HG02943 (cell line): Measurements from ENCODE around the gene LTK.
A peak's percentile ranks its signal among the peaks of the same experiment; 100 is the strongest.

Source experiments
- ATAC-seq: cut with Tn5 transposase; IDR thresholded peaks from one replicate; pipeline ENCODE4 v1.9.1; 2021; ENCODE audit warnings: mild to moderate bottlenecking, low read depth, moderate library complexity; ENCODE audit not compliant: unreplicated experiment

LTK gene

DNA sequence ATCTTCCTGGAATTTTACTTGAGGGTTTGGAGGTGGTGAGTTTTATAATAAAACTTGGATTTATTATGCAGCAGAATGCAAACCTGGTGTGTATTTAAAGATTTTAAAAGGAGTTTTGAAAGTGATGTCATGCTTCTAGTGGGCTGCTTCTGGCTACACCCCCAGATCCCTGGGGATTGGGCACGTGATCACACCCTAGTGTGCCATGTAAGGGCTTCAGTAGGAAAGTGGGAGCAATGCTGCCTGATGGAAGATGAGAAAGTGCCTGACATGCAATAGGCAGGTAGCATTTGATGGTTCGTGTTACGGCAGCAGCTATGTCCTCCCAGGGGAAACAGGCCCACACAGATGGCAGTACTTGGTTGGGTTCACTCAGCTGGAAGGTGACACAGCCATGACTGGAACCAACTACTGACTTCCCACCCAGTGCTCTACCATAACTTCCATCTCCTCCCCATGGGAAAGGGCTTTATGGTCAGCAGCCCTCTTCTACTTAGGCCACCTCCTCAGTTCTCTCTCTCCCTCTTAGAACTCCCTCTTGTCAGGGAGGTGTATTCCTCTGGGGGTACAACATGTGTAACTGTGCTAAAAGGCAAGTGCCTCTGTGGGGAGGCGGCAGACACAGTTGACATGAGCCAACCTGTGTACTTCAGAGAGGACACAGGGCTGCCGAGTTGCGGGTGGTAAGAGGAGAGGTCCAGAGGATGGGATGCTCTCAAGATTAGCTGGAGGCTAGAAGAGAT is 14.3 kb downstream of the LTK start:
- no peak for ATAC-seq

DNA sequence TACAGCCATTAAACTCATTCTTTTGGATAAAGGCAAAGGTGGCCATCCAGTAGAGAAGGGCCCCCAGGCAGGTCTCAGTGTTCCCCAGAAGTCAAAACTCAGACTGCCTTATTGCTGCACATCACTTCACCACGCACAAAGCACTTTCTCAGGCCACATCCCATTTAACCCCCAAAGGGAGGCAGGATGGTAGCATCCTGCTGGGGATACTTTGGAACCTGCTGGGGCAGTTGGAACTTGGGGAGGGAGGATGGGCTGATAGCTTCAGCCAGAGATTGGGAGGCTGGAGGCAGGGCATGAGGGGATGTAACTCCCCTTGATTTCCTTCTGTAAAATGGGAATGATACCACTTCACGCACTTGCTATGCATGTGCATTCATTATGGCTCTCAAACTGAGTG is 15.0 kb downstream of the LTK start:
- no peak for ATAC-seq

- no peak for ATAC-seq
Measured at GRCh38 chr15:41495736-41496599, 17.7 kb downstream of the LTK start.

- ATAC-seq = no peak
Measured at GRCh38 chr15:41494922-41495735, 18.5 kb downstream of the LTK start.

DNA sequence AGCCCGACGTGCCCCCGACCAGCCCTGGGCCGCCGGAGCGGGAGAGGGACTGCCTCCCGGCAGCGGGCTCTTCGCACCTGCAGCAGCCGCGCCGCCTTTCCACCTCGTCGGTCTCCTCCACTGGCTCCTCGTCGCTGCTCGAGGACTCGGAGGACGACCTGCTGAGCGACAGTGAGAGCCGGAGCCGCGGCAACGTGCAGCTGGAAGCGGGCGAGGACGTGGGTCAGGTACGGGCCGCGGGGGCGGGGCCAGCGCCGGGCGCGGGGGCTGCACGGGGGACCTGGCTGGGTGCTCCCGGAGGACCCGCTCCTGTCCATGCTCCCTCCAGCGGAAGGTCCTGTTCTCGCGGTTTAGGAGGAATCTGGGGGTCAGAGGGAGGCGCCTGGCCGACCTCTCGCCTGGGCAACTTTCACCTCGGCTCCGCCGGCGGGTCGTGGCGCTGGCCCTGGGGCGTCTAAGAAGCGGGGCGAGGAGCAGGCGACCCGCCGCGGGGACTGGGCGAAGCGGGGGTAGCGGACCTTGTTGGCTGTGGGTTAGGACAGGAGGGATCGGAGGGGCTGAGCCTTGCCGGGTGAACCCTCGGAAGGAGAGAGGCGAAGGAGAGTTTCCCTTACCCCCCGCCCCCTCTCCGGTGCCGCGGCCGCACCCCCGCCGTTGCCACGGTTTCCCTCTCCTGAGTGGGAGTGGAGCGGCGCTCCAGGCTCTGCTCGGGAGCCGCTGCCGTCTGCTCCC is 19.3 kb downstream of the LTK start:
- no peak for ATAC-seq

GRCh38 chr15:41493902-41494189 is 19.8 kb downstream of the LTK start:
- no peak for ATAC-seq

DNA sequence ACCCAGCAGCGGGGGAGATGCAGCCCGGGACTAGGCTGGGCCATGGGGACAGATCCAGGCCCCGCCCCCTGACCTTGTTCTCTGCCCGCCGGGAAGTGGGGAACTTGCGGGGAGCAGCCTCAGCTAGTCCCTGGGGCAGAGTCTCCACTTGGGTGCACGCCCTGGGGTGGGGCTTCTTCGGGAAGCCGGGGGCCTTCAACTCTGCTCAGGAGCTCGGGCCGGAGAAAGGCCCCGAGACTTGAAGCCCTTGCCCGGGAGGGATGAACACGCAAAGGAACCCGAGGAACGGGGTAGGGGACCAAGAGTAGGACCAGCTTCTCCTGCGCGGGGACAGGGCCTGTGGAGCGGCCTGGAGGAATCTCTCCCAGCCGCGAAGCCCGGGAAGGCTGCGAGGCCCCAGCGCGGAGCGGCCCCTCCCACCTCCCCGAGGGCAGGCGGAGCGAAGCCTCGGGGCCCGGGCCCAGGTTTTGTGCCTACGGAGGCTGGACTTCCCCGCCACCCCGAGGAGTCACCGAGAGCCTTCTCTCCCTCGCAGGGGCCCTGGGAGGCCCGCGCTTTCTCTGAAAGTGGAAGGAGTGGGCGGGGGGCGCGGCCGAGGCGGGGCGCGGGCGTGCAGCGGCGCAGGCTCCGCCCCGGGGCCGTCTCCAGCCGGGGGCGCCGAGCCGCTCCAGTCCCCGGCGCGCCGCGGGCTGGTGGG is 20.3 kb downstream of the LTK start, which contains the start of gene ITPKA:
Gene ITPKA, plus strand, starts transcription at position 670 of the 697 bp plus-strand sequence. CDS start 54 bp downstream, outside the sequence.
- peak; percentile 66 for ATAC-seq

DNA sequence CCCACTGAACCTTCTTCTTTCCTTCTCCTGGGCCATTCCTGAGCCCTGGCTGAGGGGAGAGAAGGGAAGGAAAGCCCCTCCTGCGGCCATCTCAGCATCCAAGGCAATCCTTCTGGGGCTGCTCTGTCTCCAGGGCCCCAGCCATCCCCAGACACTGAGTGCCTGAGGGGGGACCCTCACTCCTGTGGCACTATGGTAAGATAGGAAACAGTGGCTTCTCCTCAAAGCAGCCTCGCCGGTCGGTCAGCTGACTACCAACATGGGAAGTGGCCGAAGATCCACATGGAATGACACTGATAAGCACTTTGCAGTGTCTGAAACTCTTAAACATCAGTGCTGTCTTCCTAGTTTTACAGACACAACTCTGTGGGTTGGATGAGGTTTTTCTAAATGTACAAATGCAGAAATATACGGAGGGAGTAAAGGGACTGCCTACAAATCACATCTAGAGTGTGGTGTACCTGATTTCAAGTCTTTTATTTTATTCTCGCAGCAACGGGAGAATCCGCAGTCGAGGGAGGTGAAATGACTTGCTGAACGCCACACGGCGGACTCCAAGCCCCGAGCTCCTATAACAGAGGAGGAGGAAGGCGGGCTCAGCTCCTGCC is 20.9 kb downstream of the LTK start:
- ATAC-seq = no peak

GRCh38 chr15:41491889-41492288 is 21.7 kb downstream of the LTK start:
- no peak for ATAC-seq

- ATAC-seq = no peak
Measured at GRCh38 chr15:41490355-41490754, 23.3 kb downstream of the LTK start.

DNA sequence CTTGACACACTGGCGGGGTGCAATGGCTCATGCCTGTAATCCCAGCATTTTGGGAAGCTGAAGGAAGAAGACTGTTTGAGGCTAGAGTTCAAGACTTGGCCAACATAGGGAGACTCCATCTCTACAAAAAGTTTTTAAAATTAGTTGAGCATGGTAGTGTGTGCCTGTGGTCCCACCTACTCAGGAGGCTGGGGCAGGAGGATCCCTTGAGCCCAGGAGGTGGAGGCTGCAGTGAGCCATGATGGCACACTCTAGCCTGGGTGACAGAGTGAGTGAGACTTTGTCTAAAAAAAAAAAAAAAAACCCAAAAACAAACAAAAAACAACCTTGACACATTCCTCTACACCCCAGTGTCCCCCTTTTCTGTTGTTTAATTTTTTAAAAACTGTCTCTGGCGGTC is 24.0 kb downstream of the LTK start:
- no peak for ATAC-seq

DNA sequence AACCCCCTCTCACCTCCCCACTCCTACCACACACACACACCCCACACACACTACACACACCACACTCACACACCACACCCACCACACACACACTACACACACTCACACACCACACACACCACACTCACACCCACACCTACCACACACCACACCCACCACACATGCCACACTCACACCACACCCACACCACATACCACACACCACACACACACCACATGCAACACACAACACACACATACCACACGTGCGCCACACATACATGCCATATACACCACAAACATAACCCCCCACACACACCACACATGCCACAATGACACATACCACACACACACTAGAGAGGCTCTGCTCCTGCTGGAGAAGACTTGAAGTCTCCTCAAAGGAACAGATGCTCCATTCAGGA is 25.8 kb downstream of the LTK start:
- no peak for ATAC-seq

DNA sequence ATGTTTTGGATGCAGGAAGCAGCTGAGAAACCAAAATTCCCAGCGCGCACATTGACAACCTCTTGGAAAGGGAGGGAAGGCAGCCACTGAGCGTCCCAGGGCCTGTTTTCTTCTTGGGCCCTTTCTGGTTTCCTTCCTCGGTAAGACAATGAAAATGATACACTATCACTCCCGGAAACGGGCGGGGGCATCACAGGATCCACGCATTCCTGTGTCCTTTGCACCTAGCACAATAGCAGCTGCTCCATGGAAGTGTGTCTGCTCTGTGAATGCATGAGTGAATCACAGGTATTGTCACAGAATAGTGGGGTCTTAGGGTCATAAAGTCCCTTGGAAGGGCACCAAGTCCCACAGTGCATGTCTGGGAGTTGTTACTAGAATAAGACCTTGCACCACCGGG is 26.2 kb downstream of the LTK start:
- no peak for ATAC-seq

DNA sequence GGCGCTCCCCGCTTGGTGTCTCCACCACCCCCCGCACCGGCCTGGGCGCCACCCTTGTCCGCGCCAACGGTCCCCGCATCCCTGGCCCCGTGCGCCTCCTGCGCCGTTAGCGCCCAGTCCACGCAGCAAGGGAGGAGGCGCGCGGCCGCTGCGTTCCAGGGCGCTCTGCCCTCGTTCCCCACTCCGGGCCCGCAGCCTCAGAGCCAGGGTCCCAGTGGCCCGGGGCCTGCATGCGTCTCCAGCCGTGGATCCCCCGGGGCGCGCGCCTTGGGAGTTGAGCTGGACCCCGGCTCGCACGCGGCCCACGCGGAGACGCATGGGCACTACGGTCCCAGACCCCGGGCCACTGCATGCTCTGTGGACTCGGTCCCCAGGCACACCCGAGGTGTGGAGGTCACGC is 27.3 kb downstream of the LTK start:
- ATAC-seq = no peak

DNA sequence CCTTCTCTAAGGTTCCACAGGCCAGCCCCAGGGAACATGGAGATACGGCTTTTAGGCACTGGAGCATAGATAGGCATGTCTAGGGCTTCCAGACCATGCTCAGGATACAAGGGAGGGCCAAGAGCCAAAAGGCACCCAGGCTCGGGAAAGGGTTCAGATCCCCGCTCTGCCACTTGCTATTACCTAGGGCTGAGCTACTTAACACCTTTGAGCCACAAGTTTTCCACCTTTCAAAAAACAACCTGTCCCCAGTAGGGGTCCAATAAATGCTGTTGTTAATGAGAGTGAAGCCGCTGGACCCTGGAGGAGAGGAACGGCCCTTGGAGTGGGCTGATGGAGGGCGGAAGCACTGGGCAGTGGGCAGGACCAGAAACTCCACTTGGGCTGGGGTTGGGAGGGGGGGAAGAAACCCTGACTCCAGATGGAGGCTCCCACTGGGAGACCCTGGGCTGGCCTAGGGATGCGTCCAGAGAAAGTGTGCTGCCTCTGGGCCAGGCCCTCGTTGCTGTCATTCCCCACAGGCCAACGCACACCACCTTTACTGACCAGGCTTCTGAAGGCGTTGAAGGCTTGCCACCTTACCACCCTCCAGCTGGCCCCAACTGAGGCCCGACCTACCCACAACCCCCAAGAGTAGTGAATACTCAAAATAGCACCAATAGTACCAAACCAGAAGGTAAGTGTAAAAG is 28.5 kb downstream of the LTK start:
- ATAC-seq = no peak

DNA sequence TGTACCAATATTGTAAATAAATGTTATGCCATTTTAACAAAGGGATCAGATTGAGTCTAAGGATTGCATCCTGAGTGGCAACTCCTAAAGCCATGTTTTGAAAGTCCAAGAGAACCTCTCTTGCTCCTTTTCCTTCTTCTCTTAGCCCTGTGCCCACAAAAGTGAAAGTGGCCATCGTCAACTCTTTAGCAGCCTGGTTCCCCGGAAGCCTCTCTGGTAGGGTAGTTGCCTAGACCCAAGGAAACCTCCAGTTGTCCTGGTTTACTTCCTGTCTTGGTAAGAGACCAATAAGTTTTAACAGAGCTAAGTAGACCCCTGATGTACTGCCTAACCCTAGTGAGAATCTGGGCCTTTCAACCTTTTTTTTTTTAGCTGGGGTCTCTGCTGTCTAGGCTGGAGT is 30.1 kb downstream of the LTK start:
- no peak for ATAC-seq

GRCh38 chr15:41483115-41483514 is 30.5 kb downstream of the LTK start:
- no peak for ATAC-seq

GRCh38 chr15:41482110-41482877 is 31.3 kb downstream of the LTK start:
- ATAC-seq = no peak
